Ishikawa (cell line): ENCODE measurements around the gene KASH5.

Experiments
- CEBPB ChIP-seq: IDR thresholded peaks from 2 replicates; pipeline ENCODE4 v1.6.1; 2012
- CREB1 ChIP-seq: IDR thresholded peaks from 2 replicates; pipeline ENCODE4 v1.6.1; 2012; ENCODE audit warnings: low read depth
- EGR1 ChIP-seq: IDR thresholded peaks from 2 replicates; pipeline ENCODE4 v1.6.1; 2012
- EP300 ChIP-seq: IDR thresholded peaks from 2 replicates; pipeline ENCODE4 v1.6.1; 2012; ENCODE audit warnings: borderline replicate concordance
- FOXM1 ChIP-seq: IDR thresholded peaks from 2 replicates; pipeline ENCODE4 v1.6.1; 2012; ENCODE audit warnings: low read depth, borderline replicate concordance
- MAX ChIP-seq: IDR thresholded peaks from 2 replicates; pipeline ENCODE4 v1.6.1; 2012
- NFIC ChIP-seq: IDR thresholded peaks from 2 replicates; pipeline ENCODE4 v1.6.1; 2012
- RAD21 ChIP-seq: IDR thresholded peaks from 2 replicates; pipeline ENCODE4 v1.6.1; 2012; ENCODE audit warnings: low read depth
- REST ChIP-seq: IDR thresholded peaks from 2 replicates; pipeline ENCODE4 v1.6.1; 2012; ENCODE audit warnings: low read depth, mild to moderate bottlenecking
- TAF1 ChIP-seq: IDR thresholded peaks from 2 replicates; pipeline ENCODE4 v1.6.1; 2012; ENCODE audit warnings: low read depth, mild to moderate bottlenecking
- TCF12 ChIP-seq: IDR thresholded peaks from 2 replicates; pipeline ENCODE4 v1.6.1; 2012; ENCODE audit warnings: low read depth
- TEAD4 ChIP-seq: IDR thresholded peaks from 2 replicates; pipeline ENCODE4 v1.6.1; 2012
- USF1 ChIP-seq: IDR thresholded peaks from 2 replicates; pipeline ENCODE4 v1.6.1; 2012
- YY1 ChIP-seq: IDR thresholded peaks from 2 replicates; pipeline ENCODE4 v1.6.1; 2012; ENCODE audit warnings: low read depth
- ZBTB7A ChIP-seq: IDR thresholded peaks from 2 replicates; pipeline ENCODE4 v1.6.1; 2012; ENCODE audit warnings: low read depth

Gene KASH5

GRCh38 chr19:49347191-49347590, 40.9 kb upstream of the KASH5 start:
- no peak for TF ChIP-seq EP300
- TF ChIP-seq RAD21 = no peak
- no peak for TF ChIP-seq CEBPB
- TF ChIP-seq EGR1 = no peak
- TF ChIP-seq ZBTB7A = no peak
- no peak for TF ChIP-seq FOXM1
- TF ChIP-seq MAX = no peak

GRCh38 chr19:49347835-49348234, 40.2 kb upstream of the KASH5 start:
- TF ChIP-seq YY1 (0 out of 2 replicates have a peak, but pooled peaks have one; percentile 33), NFIC (no peak), TAF1 (no peak), ZBTB7A (no peak), USF1 (peak; percentile 92), EP300 (no peak), REST (no peak), TCF12 (no peak), RAD21 (no peak), MAX (no peak), FOXM1 (no peak)

DNA sequence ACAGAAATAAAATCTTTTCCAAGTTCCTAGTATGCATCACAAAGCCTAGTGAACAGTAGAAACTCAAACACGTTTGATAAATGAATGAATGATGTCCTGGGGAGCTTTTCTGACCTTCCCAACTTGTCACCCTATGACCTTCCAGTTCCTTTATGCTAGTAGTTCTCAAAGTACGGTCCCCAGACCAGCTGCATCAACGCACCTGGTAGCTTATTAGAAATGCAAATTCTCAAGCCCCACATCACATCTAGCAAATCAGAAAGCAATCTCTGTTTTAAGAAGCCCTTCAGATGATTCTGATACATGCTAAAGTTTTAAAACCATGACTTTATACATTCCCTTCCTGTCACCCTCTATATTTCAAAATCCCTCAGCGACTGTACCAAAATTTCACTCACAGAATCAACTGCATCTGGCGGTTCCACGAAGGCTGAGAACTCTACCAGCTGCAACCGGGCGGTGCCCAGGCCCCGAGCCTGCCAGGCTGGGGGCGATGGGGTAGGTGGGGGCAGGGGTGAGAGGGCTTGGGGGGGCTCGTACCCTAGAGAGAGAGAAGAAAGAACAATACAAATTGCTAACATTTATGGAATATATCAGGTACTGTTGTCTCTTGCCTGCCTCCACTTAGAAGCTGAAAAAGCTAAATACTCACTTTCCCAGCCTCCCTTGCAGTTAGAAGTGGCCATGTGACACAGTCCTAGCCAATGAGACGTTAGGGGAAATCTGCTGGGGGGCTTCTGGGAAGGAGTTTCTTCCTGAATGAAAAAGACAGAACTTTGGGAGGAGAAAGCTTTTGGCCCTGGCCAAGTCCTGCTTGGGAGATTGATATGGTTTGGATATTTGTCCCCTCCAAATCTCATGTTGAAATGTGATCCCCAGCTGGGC, 39.5 kb upstream of the KASH5 start:
- TF ChIP-seq TEAD4 (no peak), USF1 (peak; percentile 87)

- TF ChIP-seq USF1 (no peak), ZBTB7A (no peak), CREB1 (no peak), EP300 (no peak), MAX (no peak), EGR1 (no peak), YY1 (no peak), REST (no peak)
Measured at GRCh38 chr19:49349567-49349966, 38.5 kb upstream of the KASH5 start.

DNA sequence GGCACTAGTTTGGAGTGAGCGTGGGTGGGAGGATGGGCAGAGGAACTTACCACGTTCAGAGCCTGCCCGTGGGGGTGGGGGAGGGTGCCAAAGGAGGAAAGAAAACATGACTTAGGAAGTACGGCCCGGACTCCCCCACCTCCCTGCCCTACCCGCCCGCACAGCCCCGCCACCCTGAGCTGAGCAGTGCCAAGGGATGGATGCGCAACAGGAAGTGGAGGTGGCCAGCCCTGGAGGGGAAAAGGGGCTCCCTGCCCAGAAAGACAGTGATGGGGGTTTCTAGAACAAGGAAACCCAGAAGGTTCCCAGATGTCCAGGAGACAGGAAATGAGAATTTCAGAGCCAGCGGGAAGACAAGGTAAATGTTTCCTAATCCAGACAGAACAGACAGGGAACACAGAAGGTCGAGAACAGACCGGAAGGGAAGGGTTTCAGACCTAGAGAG, 32.1 kb upstream of the KASH5 start:
- TF ChIP-seq ZBTB7A = no peak
- TF ChIP-seq EP300 = no peak
- no peak for TF ChIP-seq CEBPB
- TF ChIP-seq TAF1 = no peak
- TF ChIP-seq NFIC = no peak
- TF ChIP-seq REST = no peak
